PFSK-1 (cell line): ENCODE results near the gene FBLN5.

Source experiments
- FOXP2 ChIP-seq: optimal IDR thresholded peaks from 2 replicates; pipeline ENCODE3; 2011; ENCODE audit warnings: borderline replicate concordance, control low read depth, inconsistent platforms; ENCODE audit not compliant: insufficient read depth; ENCODE audit errors: extremely low read length, extremely low read depth
- POLR2AphosphoS5 ChIP-seq: IDR thresholded peaks from 2 replicates; pipeline ENCODE4 v1.6.1; 2012; ENCODE audit warnings: low read depth, mild to moderate bottlenecking, control low read depth, low read length, moderate library complexity
- SIN3A ChIP-seq: IDR thresholded peaks from 2 replicates; pipeline ENCODE4 v1.6.1; 2012; ENCODE audit warnings: mild to moderate bottlenecking, low read length, moderate library complexity, borderline replicate concordance; ENCODE audit not compliant: insufficient read depth
- TAF1 ChIP-seq: IDR thresholded peaks from 2 replicates; pipeline ENCODE4 v1.6.1; 2012; ENCODE audit warnings: low read length, control low read depth, borderline replicate concordance; ENCODE audit not compliant: insufficient read depth
- TF ChIP-seq, protein P1 (sequence below), 2 experiments: IDR thresholded peaks; 2 replicates each; pipeline versions ENCODE4 v1.6.1 to v1.8.0; 2011 to 2012; ENCODE audit warnings: low read depth in 2 of 2, low read length in 2 of 2, control low read depth in 1 of 2, inconsistent platforms in 1 of 2, mild to moderate bottlenecking in 1 of 2, moderate library complexity in 1 of 2; ENCODE audit not compliant: insufficient read depth in 1 of 2

Gene FBLN5

DNA sequence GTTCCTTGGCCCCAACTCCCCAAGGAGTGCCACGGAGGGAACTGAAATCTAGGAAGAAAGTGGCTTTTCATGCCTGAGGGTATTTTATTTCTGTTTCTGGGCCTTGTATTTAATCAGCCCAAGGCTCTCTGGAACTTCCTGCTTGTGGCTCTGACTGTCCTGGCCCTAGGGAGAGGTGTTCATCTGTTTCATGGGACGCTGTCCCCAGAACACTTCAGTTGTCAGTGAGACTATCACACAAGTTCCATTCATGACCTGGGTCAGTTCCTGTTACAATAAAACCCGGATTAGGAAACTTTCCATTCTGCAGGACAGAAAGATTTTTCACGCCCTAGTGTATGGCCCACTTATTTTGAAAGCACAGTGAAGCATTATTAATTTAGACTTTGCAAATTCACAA is 61.7 kb downstream of the FBLN5 start:
- TF ChIP-seq FOXP2 (no peak), POLR2AphosphoS5 (no peak), SIN3A (no peak), TAF1 (no peak)
- TF ChIP-seq, protein P1, sequence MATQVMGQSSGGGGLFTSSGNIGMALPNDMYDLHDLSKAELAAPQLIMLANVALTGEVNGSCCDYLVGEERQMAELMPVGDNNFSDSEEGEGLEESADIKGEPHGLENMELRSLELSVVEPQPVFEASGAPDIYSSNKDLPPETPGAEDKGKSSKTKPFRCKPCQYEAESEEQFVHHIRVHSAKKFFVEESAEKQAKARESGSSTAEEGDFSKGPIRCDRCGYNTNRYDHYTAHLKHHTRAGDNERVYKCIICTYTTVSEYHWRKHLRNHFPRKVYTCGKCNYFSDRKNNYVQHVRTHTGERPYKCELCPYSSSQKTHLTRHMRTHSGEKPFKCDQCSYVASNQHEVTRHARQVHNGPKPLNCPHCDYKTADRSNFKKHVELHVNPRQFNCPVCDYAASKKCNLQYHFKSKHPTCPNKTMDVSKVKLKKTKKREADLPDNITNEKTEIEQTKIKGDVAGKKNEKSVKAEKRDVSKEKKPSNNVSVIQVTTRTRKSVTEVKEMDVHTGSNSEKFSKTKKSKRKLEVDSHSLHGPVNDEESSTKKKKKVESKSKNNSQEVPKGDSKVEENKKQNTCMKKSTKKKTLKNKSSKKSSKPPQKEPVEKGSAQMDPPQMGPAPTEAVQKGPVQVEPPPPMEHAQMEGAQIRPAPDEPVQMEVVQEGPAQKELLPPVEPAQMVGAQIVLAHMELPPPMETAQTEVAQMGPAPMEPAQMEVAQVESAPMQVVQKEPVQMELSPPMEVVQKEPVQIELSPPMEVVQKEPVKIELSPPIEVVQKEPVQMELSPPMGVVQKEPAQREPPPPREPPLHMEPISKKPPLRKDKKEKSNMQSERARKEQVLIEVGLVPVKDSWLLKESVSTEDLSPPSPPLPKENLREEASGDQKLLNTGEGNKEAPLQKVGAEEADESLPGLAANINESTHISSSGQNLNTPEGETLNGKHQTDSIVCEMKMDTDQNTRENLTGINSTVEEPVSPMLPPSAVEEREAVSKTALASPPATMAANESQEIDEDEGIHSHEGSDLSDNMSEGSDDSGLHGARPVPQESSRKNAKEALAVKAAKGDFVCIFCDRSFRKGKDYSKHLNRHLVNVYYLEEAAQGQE (IDR thresholded peaks at IDR 0.05; ENCODE audit: insufficient read depth in 1 of 2, low read depth in 2 of 2, low read length in 2 of 2) = no peak

DNA sequence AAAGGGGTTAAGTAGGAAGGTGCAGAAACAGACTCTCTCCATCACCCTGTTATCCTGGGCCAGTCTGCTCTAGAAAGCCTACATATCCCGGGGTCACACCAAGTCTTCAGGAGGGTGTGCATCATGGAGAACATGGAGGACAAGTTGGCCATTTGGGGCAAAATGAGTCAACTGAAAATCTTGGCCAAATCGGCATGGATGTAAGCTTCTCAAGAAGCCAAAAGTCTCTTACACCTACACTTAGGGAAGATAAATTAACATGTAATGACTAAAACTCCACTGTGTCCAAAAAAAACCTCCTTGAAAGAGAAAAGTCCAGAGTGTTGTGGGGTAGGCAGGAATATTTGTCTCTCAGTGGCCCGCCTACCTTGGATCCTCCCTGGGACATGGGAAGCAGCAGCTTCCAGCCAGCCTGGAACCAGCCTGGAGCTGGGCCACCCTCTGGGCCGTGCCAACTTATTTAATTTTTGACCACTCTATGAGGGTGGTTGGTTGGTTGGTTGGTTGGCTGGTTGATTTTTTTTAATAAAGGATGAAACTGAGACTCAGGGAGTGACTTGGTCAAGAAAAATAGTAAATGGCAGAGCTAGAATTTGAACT is 62.3 kb downstream of the FBLN5 start:
- TF ChIP-seq FOXP2 = no peak
- no peak for TF ChIP-seq POLR2AphosphoS5
- TF ChIP-seq SIN3A = no peak
- TF ChIP-seq, protein P1 (IDR thresholded peaks at IDR 0.05; ENCODE audit: insufficient read depth in 1 of 2, low read depth in 2 of 2, low read length in 2 of 2) = no peak
- TF ChIP-seq TAF1 = no peak

DNA sequence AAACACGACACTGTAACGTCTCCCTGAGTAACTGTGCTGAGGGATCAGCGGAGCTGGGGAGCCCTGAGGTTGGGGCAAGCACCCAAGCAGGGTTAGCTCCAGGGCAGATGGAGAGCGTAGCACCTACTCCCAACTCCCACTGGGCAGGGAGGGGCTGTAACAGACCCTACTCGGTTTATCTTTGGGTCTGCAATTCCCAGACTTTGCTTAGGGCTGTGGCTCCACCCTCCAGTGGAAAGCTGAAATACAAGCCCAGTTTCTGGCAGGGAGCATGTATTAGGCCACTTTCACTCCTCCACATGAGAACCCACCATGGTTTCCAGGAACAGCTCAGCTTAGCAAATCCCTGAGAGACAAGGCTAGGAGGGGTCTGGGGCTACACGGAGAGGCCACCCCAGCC is 62.8 kb downstream of the FBLN5 start:
- TF ChIP-seq TAF1 (no peak), SIN3A (no peak), POLR2AphosphoS5 (no peak), FOXP2 (no peak)
- TF ChIP-seq, protein P1 (IDR thresholded peaks at IDR 0.05; ENCODE audit: insufficient read depth in 1 of 2, low read depth in 2 of 2, low read length in 2 of 2) = no peak

DNA sequence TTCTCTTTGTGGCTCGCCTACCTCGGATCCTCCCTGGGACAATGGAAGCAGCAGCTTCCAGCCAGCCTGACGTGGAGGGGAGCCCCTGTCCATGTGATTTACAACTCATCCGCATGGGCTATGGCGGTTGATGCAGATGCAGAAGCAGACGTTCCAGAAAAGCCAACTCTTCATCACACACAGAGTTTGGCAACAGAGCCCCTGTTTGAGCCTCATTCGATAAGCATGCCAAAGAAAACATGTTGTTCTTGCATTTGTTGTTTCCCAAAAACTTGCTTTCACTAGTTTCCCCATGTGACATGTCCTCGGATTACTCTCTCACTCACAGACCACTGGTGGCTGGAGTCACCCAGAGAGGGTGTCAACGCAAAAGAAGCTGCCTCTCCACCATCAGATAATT is 63.7 kb downstream of the FBLN5 start:
- TF ChIP-seq SIN3A (no peak), FOXP2 (no peak)
- TF ChIP-seq, protein P1 (IDR thresholded peaks at IDR 0.05; ENCODE audit: insufficient read depth in 1 of 2, low read depth in 2 of 2, low read length in 2 of 2) = no peak

DNA sequence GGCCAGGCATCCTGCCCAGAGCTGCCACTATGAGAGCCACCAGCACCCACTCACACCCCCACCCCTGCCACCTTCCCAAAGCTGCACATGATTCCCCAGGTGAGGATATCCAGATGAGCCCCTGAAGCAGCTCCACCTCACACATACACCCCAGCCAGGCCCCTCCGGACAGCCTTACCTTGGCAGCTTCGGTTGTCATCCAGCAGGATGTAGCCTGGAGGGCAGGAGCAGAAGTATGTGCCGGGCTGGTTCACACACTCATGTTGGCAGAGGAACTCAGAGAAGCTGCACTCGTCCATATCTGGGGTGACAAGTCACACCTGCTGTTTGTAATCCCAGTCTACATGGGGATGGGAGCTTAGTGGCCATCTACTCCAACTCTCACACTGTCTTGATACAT is 64.7 kb downstream of the FBLN5 start:
- no peak for TF ChIP-seq FOXP2
- TF ChIP-seq, protein P1 (IDR thresholded peaks at IDR 0.05; ENCODE audit: insufficient read depth in 1 of 2, low read depth in 2 of 2, low read length in 2 of 2) = no peak
- no peak for TF ChIP-seq TAF1
- no peak for TF ChIP-seq SIN3A
- TF ChIP-seq POLR2AphosphoS5 = no peak
